Measurements from ENCODE around the gene PPM1D. TPM values are rescaled to one million over a fixed set of nuclear protein-coding genes. Genes with fewer than 3 reads are reported as not detected.
A peak's percentile ranks its signal among the peaks of the same experiment; 100 is the strongest.

The PPM1D gene
- total RNA-seq, 4 donors from 2014 or later, result 10.9 to 31.1 (median 16.7) TPM

DNA sequence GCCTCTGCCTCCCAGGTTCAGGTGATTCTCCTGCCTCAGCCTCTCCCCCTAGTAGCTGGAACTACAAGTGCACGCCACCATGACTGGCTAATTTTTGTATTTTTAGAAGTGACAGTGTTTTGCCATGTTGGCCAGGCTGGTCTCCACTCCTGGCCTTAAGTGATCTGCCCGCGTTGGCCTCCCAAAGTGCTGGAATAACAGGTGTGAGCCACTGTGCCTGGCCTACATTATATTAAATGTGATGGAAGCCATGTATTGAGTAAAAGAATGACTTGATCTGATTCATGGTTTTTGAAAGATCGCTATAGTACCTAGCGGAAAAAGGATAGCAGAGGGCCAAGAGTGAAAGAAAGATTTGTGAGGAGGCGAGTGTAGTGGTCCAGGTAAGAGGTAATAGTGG is 2.7 kb upstream of the PPM1D start:
- TF ChIP-seq CTCF (IDR thresholded peaks at IDR 0.05) (no peak), POLR2A (IDR thresholded peaks at IDR 0.05) (no peak)
- intact Hi-C loops (cut with DNase I; ENCODE audit: low total_unique reads), result no loop called here
- WGBS, 2 donors, result 97% methylated on average over 6 of the region's 6 CpGs
- no peak overlapping the region for H3K4me3 ChIP-seq (ENCODE audit: low read depth, poor library complexity, severe bottlenecking)
- no peak for DNase-seq (ENCODE audit: low spot score in 2 of 2)

GRCh38 chr17:60598001-60598736 is 1.8 kb upstream of the PPM1D start:
- WGBS, 2 donors, result 91 to 92% methylated on average over 7 of the region's 7 CpGs
- DNase-seq (ENCODE audit: low spot score in 2 of 2), result no peak
- peak in 1 of 3 donors; percentile 11 for TF ChIP-seq CTCF (IDR thresholded peaks at IDR 0.05)
- TF ChIP-seq POLR2A (IDR thresholded peaks at IDR 0.05), result no peak
- H3K4me3 ChIP-seq (ENCODE audit: low read depth, poor library complexity, severe bottlenecking), result no peak overlapping the region
- intact Hi-C loops (cut with DNase I; ENCODE audit: low total_unique reads), result no loop called here

GRCh38 chr17:60599220-60599619 is 773 bp upstream of the PPM1D start:
- TF ChIP-seq CTCF (IDR thresholded peaks at IDR 0.05), result no peak
- no peak for TF ChIP-seq POLR2A (IDR thresholded peaks at IDR 0.05)
- DNase-seq (ENCODE audit: low spot score in 2 of 2), result no peak
- intact Hi-C loops (cut with DNase I; ENCODE audit: low total_unique reads), result no loop called here
- H3K4me3 ChIP-seq (ENCODE audit: low read depth, poor library complexity, severe bottlenecking), result peak overlapping the region; percentile 62
- 0 to 1% methylated on average over 17 of the region's 17 CpGs for WGBS, 2 donors

GRCh38 chr17:60600490-60601446 is 775 bp downstream of the PPM1D start:
- DNase-seq (ENCODE audit: low spot score in 2 of 2), result peak; percentile 83 to 92
- H3K4me3 ChIP-seq (ENCODE audit: low read depth, poor library complexity, severe bottlenecking), result peak overlapping the region; percentile 76
- no peak for TF ChIP-seq CTCF (IDR thresholded peaks at IDR 0.05)
- TF ChIP-seq POLR2A (IDR thresholded peaks at IDR 0.05), result no peak
- intact Hi-C loops (cut with DNase I; ENCODE audit: low total_unique reads), result no loop called here
- 0 to 1% methylated on average over 18 to 50 of the region's 69 CpGs for WGBS, 2 donors

GRCh38 chr17:60601447-60602384 is 1.7 kb downstream of the PPM1D start:
- DNase-seq (ENCODE audit: low spot score in 2 of 2), result peak in 1 of 2 donors; percentile 40
- TF ChIP-seq CTCF (IDR thresholded peaks at IDR 0.05), result no peak
- no peak for TF ChIP-seq POLR2A (IDR thresholded peaks at IDR 0.05)
- peak overlapping the region; percentile 76 for H3K4me3 ChIP-seq (ENCODE audit: low read depth, poor library complexity, severe bottlenecking)
- WGBS, 2 donors, result 0 to 1% methylated on average over 14 of the region's 14 CpGs
- intact Hi-C loops (cut with DNase I; ENCODE audit: low total_unique reads), result no loop called here
